VCaP (cell line): ENCODE results near the gene PLEK2.
A peak's percentile ranks its signal among the peaks of the same experiment; 100 is the strongest.
"Not testable (repeated sequence)": the region's sequence is repeated elsewhere in the genome, so short reads cannot be mapped to it uniquely, and the experiment has no call there.

ENCODE experiments used
- H3K27ac ChIP-seq: fragments of 450-650 bp; 2 replicates; pipeline ENCODE4 v1.5.1; 2017
- CTCF ChIP-seq: fragments of 450-650 bp; conservative IDR thresholded peaks from 2 replicates; pipeline ENCODE4 v1.5.1; 2017; ENCODE audit warnings: mild to moderate bottlenecking, moderate library complexity

PLEK2 gene

GRCh38 chr14:67357969-67358354 is 54.0 kb downstream of the PLEK2 start:
- TF ChIP-seq CTCF: no peak
- H3K27ac ChIP-seq: peak overlapping the region; percentile 97; the same call in 1 of the 2 replicates

- no peak overlapping the region; the same call in 1 of the 2 replicates for H3K27ac ChIP-seq
- TF ChIP-seq CTCF: no peak
Observed at GRCh38 chr14:67357186-67357968, 54.6 kb downstream of the PLEK2 start.

GRCh38 chr14:67352055-67352454 is 59.9 kb downstream of the PLEK2 start:
- no peak for TF ChIP-seq CTCF
- H3K27ac ChIP-seq: no peak overlapping the region

- peak overlapping the region; percentile 75 for H3K27ac ChIP-seq
- no peak for TF ChIP-seq CTCF
Observed at GRCh38 chr14:67345583-67345982, 66.4 kb downstream of the PLEK2 start.

GRCh38 chr14:67343601-67344230 is 68.2 kb downstream of the PLEK2 start:
- TF ChIP-seq CTCF: no peak
- H3K27ac ChIP-seq: peak overlapping the region; percentile 75

GRCh38 chr14:67341231-67341630 is 70.7 kb downstream of the PLEK2 start:
- H3K27ac ChIP-seq: not testable (repeated sequence)
